Testis (tissue), 3 donors: ENCODE results near the gene CYP4F11. TPM values are rescaled to one million over a fixed set of nuclear protein-coding genes. Genes with fewer than 3 reads are reported as not detected.
"Not testable (repeated sequence)": the region's sequence is repeated elsewhere in the genome, so short reads cannot be mapped to it uniquely, and the experiment has no call there.

ENCODE experiments used
- DNase-seq: peaks from one replicate; pipeline ENCODE4 v3.0.0-alpha.2; 2019
- H3K27ac ChIP-seq, 2 donors: fragments of 200-600 bp; sonication (generic); one replicate each; pipeline ENCODE4 v1.5.1; 2019
- H3K27me3 ChIP-seq: fragments of 200-600 bp; sonication (generic); one replicate; pipeline ENCODE4 v1.5.1; 2019
- H3K36me3 ChIP-seq: fragments of 200-600 bp; sonication (generic); one replicate; pipeline ENCODE4 v1.5.1; 2017; ENCODE audit warnings: low read depth; ENCODE audit errors: missing control alignments
- H3K4me1 ChIP-seq: fragments of 200-600 bp; sonication (generic); one replicate; pipeline ENCODE4 v1.5.1; 2019
- H3K4me3 ChIP-seq, 2 donors: fragments of 200-600 bp; sonication (generic); one replicate each; pipeline ENCODE4 v1.5.1; 2017 to 2019
- H3K9me3 ChIP-seq: fragments of 200-600 bp; sonication (generic); one replicate; pipeline ENCODE4 v1.5.1; 2017
- CTCF ChIP-seq, 3 experiments: fragments of 450-650 bp in 2 of 3; fragments of 200-600 bp in 1 of 3; sonication (generic) in 1 of 3; IDR thresholded peaks; one replicate each; pipeline ENCODE4 v1.5.1; 2016 to 2019; ENCODE audit warnings: antibody characterized with exemption in 3 of 3, mild to moderate bottlenecking in 2 of 3, moderate library complexity in 1 of 3
- POLR2A ChIP-seq: fragments of 450-650 bp; IDR thresholded peaks from one replicate; pipeline ENCODE4 v1.6.1; 2017; ENCODE audit warnings: antibody characterized with exemption, mild to moderate bottlenecking, moderate library complexity
- WGBS, 2 donors: methylation state at CpG; one replicate each; pipeline ENCODE4 v1.1.5; 2018; 5-methylcytosine and 5-hydroxymethylcytosine counted together
- intact Hi-C: fragments of 100-400 bp; cut with DNase I; formaldehyde crosslinking; loops from one replicate; pipeline ENCODE4 v1.15.1; 2023; ENCODE audit warnings: low total_unique reads
- polyA plus RNA-seq: library from polyadenylated mRNA; stranded (reverse); fragments of 350-450 nt; fragmentation: Illumina TruSeq; extraction: RNeasy Lipid Tissue Mini Kit (QIAGEN cat#74804); gene quantifications from one replicate; pipeline ENCODE4 v1.2.3, GENCODE V29; 2014; ENCODE audit warnings: low read depth, low replicate concordance; ENCODE audit not compliant: insufficient read depth
- total RNA-seq, 2 donors: library from RNA; depleted of rRNA; stranded (reverse); fragments of >200 nt; gene quantifications; one replicate each; pipeline ENCODE4 v1.2.3, GENCODE V29; 2016

The CYP4F11 gene
- total and polyA plus RNA-seq, 3 donors from 2014 or later: 2.6 to 4.3 (median 3.0) TPM

- intact Hi-C loops: no loop called here
- Histone ChIP-seq H3K4me3 (no peak overlapping the region), H3K4me1 (no peaks in the 10 kb centered on the region), H3K9me3 (no peaks in the 10 kb centered on the region), H3K36me3 (no peaks in the 10 kb centered on the region), H3K27ac (no peak overlapping the region), H3K27me3 (no peaks in the 10 kb centered on the region)
- TF ChIP-seq POLR2A (no peak), CTCF (IDR thresholded peaks at IDR 0.05) (no peak)
- 82 to 84% methylated on average over 7 of the region's 7 CpGs for WGBS, 2 donors
- no peak for DNase-seq
These were observed 48.4 kb downstream of the CYP4F11 start for GRCh38 chr19:15885919-15886318.

GRCh38 chr19:15885167-15885566, 49.2 kb downstream of the CYP4F11 start:
- WGBS, 2 donors: 74 to 83% methylated on average over 3 of the region's 3 CpGs
- Histone ChIP-seq H3K36me3 (no peaks in the 10 kb centered on the region), H3K4me1 (no peaks in the 10 kb centered on the region), H3K9me3 (no peaks in the 10 kb centered on the region), H3K27ac (no peak overlapping the region), H3K4me3 (no peak overlapping the region), H3K27me3 (no peaks in the 10 kb centered on the region)
- TF ChIP-seq POLR2A (no peak), CTCF (IDR thresholded peaks at IDR 0.05) (no peak)
- intact Hi-C loops: no loop called here
- no peak for DNase-seq

- DNase-seq, H3K9me3 ChIP-seq, H3K27me3 ChIP-seq, H3K27ac ChIP-seq, intact Hi-C loops, H3K4me1 ChIP-seq, H3K4me3 ChIP-seq, H3K36me3 ChIP-seq: not testable (repeated sequence)
- WGBS, 2 donors: 78 to 80% methylated on average over 3 of the region's 3 CpGs
These were observed 51.0 kb downstream of the CYP4F11 start for GRCh38 chr19:15883329-15883728.

- H3K27me3 ChIP-seq: no peaks in the 10 kb centered on the region
- 59 to 68% methylated on average over 4 of the region's 4 CpGs for WGBS, 2 donors
These were observed 59.4 kb downstream of the CYP4F11 start for GRCh38 chr19:15874821-15875474.

GRCh38 chr19:15873771-15874170, 60.6 kb downstream of the CYP4F11 start:
- H3K4me3 ChIP-seq, H3K27me3 ChIP-seq, H3K36me3 ChIP-seq, H3K4me1 ChIP-seq, H3K9me3 ChIP-seq, DNase-seq, H3K27ac ChIP-seq: not testable (repeated sequence)
- intact Hi-C loops: loop anchor here (10.0 kb wide), 1 partner anchor 239 kb away; no protein-coding TSS in a partner anchor
- WGBS, 2 donors: 90 to 94% methylated on average over 6 of the region's 6 CpGs

More at GRCh38 chr19:15874821-15875474, 59.4 kb downstream of the CYP4F11 start:
- no peak for DNase-seq
- intact Hi-C loops: loop anchor here (10.0 kb wide), 1 partner anchor 240 kb away; no protein-coding TSS in a partner anchor
- Histone ChIP-seq H3K9me3 (no peaks in the 10 kb centered on the region), H3K27ac (no peak overlapping the region), H3K4me1 (no peaks in the 10 kb centered on the region), H3K4me3 (no peak overlapping the region), H3K36me3 (no peaks in the 10 kb centered on the region)
- no peak for TF ChIP-seq POLR2A
- TF ChIP-seq CTCF (IDR thresholded peaks at IDR 0.05): no peak

GRCh38 chr19:15871570-15871969, 62.8 kb downstream of the CYP4F11 start:
- H3K9me3 ChIP-seq: no peaks in the 10 kb centered on the region
- DNase-seq: no peak
- H3K27ac ChIP-seq: no peak overlapping the region
- intact Hi-C loops: loop anchor here (10.0 kb wide), 1 partner anchor 237 kb away; no protein-coding TSS in a partner anchor
- H3K4me3 ChIP-seq: no peak overlapping the region
- TF ChIP-seq CTCF (IDR thresholded peaks at IDR 0.05) (no peak), POLR2A (no peak)
- 29 to 64% methylated on average over 10 to 11 of the region's 11 CpGs for WGBS, 2 donors
- no peaks in the 10 kb centered on the region for H3K4me1 ChIP-seq
- H3K36me3 ChIP-seq: no peaks in the 10 kb centered on the region
- H3K27me3 ChIP-seq: no peaks in the 10 kb centered on the region
